GM18507 (cell line): ENCODE data around the gene HECTD1.
A peak's percentile ranks its signal among the peaks of the same experiment; 100 is the strongest.
"Not testable (repeated sequence)": the region's sequence is repeated elsewhere in the genome, so short reads cannot be mapped to it uniquely, and the experiment has no call there.

Experiments used
- DNase-seq: peaks from one replicate; pipeline ENCODE4 v3.0.0; 2011; ENCODE audit warnings: low read depth; ENCODE audit not compliant: insufficient read length; ENCODE audit errors: extremely low spot score
- FAIRE-seq: peaks from 2 replicates; lab custom pipeline; 2011; peaks lifted over from hg19 to GRCh38; lab: Jason Lieb, UNC

Gene HECTD1

DNA sequence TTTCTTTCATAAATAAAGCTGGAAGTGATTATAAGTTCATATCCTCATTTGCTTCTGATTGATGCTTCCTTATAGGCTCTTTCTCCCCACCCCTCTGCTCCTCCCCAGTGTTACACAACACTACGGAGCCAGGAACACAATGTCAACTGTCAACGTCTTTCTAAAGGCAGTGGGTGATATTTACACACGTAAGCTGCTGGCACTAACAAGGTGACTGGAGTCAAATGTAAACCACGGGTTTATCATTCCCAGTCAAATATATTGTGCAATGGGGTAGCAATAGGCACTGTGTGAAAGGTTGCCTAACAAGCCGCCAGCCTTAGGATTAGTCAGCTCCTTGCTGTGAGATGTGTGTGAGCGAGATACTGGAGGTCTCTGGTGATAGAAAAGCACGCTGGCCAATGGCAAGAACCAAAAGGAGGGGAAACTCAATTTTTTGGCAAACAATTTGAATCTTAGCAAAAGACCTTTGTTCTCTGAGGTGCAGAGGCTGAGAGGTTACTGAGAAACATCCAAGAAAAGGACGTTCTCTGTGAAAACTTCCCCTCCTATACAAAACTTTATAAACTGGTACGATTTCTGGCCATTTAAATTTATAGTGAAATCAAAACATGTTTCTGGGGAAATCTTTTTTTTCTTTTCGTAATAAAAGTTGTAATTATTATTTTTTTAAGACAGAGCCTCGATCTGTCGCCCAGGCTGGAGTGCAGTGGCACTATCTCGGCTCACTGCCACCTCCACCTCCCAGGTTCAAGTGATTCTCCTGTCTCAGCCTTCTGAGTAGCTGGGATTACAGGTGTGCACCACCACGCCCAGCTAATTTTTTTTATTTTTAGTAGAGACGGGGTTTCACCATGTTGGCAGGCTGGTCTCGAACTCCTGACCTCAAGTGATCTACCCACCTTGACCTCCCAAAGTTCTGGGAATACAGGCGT, 22.3 kb upstream of the HECTD1 start:
- DNase-seq, result no peak
- FAIRE-seq, result no peak

DNA sequence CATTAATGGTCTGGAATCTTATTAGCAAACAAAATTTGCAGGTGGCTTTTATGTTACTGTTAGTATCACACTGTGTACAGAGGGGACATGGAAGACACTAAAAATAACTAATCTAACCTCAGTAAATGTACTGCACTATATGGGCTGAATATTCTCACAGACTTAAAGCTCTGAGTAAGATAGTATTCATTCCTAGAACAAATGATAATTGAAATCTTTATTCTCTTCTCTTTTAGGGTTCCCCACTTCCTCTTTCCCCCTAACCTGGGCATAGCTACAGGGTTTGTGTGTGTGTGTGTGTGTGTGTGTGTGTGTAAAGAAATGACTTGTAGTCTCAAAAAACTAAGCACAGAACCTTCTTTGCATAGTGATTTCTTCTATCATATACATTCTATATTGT, 21.4 kb upstream of the HECTD1 start:
- DNase-seq (peak; percentile 23), FAIRE-seq (peak; percentile 42)

DNA sequence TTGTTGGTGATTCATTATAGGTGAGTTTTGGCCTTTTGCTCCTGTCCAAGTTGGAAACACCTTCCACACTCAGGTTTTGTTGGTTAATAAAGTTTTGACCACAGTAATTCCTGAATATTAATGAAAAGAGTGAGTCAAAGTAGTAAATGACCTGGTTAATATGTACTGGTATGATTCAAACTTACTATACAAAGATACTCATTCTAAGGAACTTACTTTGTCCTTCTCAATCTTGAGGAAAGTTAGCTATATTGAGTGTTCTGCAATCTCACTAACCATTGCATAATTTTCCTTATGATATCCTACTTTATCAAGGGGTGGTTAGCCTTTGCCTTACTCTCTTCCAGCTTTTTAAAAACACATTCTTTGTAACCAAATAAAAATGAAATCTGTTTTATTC, 20.9 kb upstream of the HECTD1 start:
- FAIRE-seq (no peak), DNase-seq (no peak)

DNA sequence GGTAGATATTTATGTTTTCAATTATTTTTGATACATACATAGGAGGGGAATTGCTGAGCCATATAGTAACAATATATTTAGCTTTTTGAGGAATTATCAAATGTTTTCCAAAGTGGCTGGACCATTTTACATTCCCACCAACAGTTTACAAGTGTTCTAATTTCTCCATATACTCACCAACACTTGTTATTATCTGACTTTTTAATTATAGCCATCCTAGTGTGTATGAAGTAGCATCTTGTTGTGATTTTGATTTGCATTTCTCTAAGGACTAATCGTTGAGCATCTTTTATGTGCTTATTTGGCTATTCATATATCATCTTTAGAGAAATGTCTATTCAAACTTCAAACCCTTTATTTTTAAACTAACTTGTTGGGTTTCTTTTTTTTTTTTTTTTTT, 17.2 kb upstream of the HECTD1 start:
- FAIRE-seq (no peak), DNase-seq (no peak)

DNA sequence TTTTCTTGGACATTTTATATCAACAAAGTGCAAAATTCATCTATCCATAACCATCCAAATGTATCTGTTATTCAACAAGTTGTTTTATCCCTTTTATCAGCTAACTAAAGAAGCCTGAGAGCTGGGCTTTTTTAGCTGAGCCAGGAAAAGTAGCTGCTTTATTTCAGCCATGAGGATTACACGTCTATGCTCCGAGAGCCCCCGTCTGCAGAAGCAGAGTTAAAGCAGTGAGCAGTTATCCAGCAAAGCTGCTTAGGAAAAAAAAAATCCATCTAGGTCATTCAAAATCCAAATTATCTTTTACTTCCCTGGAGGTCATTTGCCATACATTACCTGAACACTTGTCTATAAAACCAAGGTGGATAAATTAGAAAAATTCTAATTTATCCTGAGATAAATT, 15.7 kb upstream of the HECTD1 start:
- DNase-seq, result no peak
- FAIRE-seq, result no peak

DNA sequence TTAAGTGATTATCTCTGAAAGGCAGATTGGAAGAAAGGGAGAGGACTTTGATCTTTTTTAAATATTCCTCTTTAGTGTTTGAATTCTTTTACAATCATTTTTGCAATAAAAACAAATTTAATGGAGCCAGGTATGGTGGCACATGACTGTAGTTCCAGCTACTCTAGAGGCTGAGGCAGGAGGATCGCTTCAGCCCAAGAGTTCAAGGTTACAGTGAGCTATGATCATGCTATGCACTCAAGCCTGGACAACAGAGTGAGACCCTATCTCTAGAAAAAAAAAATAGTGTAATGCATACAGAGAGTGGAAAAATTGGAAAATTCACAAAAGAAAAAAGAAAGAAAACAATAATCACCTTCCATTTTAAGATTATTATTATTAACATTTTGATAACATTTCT, 15.2 kb upstream of the HECTD1 start:
- no peak for DNase-seq
- FAIRE-seq, result no peak

DNA sequence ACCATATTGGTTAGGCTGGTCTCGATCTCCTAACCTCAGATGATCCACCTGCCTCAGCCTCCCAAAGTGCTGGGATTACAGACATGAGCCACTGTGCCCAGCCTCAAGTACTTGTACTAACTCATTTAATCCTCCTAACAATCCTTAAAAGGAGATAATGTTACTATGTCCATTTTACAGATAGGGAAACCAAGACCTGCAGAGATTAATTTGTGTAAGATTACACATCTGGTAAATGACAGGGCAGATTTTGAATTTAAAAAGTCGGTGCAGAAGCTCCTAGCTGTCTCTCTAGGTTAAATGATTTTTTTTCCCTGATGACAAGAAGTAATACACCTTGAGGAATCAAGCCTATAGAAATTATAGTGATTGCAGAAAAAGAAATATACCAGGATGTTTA, 13.7 kb upstream of the HECTD1 start:
- DNase-seq, result no peak
- FAIRE-seq, result no peak

DNA sequence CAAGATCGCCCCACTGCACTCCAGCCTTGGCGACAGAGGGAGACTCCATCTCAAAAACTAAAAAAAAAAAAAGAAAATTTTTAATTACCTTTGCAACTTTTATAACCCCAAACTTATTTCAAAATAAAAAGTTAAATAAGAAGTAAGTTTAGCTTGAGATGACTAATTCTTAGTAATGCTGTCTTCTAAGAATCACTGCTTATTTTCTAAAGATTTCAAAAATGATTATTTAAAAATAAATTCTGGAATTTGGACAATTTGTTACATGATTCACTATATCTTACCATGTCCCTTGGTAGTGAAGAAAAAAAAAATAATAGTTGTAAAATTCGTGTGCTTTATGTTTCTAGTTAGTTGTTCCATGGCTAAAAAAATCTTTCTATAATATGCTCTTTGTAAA, 11.6 kb upstream of the HECTD1 start:
- no peak for FAIRE-seq
- no peak for DNase-seq

DNA sequence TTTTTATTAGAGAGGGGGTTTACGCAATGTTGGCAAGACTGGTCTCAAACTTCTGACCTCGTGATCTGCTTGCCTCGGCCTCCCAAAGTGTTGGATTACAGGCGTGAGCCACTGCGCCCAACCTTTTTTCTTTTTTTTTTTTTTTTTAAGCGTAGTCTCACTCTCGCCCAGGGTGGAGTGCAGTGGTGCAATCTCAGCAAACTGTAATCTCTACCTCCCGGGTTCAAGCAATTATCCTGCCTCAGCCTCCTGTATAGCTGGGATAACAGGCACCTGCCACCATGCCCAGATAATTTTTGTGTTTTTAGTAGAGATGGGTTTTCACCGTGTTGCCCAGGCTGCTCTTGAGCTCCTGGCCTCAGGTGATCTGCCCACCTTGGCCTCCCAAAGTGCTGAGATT, 8.8 kb upstream of the HECTD1 start:
- DNase-seq (no peak), FAIRE-seq (no peak)

DNA sequence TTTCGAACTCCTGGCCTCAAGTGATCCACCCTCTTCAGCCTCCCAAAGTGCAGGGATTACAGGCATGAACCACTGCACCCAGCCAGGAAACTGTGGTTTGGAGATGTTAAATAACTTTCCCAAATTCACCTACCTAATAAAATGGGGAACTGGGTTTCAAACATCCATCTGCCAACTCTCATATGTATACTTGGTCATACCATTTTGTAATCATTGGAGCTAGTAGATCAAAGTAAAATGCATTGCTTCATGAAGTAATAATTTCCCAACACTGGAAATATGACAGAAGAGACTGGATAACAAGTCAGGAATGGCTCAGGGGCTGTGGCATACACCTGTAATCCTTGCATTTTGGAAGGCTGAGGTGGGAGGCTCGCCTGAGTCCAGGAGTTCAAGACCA, 5.3 kb upstream of the HECTD1 start:
- FAIRE-seq, result no peak

DNA sequence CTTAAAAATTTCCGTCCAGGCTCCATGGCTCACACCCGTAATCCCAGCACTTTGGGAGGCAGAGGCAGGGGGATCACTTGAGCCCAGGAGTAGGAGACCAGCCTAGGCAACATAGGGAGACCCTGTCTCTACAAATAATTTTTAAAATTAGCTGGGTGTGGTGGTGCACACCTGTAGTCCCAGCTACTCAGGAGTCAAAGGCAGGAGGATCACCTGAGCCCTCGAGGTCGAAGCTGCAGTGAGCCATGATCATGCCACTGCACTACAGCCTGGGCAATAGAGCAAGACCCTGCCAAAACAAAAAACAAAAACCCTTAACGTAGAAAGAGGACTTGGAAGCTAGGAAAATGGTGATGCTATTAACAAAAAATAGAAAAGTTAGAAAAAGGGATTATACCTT, 2.0 kb upstream of the HECTD1 start:
- DNase-seq (no peak), FAIRE-seq (no peak)

More for the DNA sequence above, 5.3 kb upstream of the HECTD1 start:
- no peak for DNase-seq

DNA sequence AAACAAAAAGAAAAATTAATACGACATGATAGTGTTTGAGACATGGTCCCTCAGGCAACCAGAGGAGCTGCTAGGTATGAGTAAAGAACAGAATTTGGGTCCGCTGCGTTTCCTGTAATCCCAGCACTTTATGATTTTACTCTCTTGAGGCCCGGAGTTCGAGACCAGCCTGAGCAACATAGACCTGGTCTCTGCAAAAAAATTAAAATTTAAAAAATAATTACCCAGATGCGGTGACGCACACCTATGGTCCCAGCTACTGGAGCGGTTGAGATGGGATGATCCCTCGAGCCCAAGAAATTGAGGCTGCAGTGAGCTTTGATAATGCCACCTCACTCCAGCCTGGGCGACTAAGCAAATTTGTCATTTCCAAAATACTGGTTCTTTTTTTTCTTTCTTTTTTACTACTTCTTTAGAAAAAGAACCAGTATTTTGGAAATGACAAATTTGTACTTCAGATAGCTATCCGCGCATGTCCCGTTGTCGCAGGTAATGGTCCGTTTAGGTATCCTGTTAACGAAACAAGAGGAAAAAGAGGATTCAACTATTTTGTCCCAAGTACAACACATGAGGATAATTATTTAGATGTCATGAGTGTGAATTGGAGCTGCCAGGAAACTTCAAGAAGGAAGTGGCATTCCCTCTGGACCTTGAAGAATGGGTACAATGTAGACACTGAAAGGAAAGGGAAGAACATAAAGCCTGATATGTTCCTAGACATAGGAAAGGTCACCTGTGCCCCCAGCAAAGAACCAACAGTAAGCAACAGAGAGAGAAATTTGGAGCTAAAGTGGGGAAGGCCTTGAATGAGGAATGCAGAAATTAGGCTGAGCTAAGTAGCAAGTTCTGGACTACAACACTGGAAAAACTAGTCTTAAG, 1.2 kb upstream of the HECTD1 start:
- FAIRE-seq, result no peak
- peak; percentile 14 for DNase-seq

DNA sequence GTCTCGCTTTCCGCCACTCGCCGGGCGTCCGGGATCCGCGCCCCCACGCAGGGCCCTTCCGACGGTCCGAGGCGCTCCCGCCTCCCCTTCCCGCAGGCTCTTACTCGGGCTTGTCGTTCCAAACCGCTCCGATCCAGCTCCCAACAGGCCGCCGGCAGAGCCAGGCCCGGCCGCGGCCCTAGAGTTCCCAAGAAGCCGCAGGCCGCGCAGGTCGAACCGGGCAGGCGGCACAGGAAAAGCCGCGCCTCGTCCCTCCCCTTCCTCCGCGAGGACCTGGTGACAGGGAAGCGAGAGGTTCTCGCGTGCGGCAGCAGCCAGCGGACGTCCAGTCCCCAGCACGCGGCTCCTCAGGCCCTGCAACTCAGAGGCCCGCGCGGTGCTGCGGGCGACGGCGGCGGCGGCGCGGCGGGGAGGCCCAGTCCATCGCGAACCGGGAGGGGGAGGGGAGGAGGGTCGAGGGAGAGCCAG, 272 bp downstream of the HECTD1 start:
- FAIRE-seq (no peak), DNase-seq (no peak)

DNA sequence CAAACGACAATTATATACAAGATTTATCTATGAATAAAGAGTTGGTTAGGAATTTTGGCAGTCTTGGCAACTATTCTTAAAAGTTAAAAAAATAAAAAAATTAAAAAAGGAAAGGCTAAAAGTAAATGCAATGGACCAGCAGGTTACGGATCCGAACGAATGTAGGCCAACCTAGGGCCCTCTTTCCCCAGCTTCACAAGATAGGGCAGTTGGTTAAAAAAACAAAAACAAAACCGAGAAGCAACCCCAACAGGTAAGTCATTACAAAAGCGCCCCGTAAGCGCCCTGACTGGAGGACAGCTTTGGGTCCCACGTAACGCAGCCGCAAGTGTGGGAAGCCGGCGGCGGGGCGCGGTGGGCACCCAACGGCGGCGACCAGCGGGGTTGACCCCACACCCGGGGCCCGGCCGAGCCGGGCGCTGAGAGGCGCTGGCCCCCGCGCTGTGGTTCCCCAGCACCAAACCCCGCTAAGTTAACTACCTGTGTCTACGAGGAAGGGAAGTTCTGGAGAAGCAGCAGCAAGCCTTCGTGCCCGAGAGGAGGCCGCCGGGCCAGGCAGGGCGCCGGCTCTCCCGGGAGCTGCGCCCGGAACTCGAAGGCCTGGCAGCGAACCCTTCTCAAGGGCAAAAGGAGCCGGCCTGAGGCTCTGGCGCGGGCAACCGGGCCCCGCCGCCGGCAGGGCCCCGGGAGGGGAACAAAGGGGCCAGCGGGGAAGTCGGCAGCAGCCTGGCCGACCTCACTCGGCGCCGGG, 882 bp downstream of the HECTD1 start:
- FAIRE-seq, result no peak
- DNase-seq, result peak; percentile 9

DNA sequence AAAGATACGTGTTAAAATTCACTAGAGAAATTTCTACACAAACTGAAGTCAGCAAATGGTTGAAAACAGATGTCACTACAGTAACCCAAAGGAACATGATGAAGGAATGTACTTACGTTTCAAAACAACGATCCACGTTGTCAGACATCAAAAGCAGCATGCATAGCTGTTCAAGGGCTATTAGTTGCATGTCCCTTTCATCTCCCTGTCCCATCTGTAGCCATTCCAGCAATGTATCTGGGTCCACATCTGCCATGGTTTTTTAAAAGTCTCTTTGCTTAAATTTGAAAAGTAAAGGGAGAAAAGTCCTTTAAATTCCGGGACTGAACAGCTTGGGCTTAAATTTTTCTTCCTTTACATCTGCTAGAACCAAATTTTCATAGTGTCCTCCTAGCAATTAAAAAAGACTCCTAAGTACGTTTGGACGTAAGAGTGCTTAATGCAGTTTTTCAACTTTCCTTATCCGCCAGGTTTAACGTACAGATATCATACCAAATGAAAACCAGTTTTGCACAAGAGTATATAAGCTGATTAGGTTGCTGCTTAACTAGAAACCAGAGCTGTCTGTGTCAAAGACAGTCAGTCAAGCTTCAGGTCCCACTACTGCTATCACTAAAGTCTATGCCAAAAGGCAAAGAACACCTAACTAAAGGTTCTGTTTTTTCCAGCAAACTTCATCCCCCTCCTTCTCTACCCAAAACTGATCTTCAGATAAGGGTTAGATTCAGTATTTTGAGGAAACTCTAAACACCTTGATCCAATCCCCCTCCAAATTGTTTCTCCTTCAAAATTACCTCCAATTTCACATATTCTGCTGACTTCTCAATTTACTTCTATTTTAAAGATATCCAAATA, 1.7 kb downstream of the HECTD1 start:
- FAIRE-seq (no peak), DNase-seq (no peak)

DNA sequence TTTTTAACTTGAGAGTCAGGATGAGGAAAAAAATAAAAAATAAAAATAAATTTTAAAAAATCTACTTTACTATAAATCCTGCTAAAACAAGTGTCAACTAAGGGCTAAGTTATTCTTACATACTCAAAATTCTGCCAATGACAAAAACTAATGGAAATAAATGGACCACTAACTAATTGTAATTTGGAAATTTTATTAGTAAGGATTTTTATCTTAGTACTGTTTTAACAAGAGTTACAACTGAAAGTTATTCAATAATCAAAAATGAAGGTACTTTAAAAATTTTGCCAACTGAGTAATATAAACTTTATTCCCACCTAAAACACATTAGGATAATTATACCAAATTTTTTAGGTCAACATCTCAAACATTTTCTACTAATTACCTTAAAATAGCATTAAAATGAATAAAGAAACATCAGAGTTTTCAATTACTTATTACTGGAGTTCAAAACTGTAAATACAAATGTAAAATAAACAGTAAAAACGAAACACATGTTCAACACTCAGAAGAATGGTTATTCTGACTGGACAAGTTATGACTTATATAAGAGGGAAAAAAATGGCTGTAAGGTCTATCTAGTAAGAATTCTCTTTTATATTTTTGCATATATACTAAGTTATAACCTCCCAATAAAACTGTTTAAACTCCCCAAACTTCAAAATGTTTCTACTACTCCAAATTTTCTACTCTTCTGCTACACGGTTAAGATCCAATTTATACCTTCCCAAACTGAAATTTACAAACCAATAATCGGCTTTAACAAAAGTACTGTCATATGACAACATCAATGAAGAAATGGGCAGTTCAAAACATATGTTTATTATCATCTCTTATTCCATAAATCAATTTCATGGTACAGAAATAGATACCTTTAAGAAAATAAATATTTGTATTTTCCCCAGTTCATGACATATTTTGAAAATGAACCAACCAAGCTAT, 2.7 kb downstream of the HECTD1 start:
- FAIRE-seq (no peak), DNase-seq (no peak)

DNA sequence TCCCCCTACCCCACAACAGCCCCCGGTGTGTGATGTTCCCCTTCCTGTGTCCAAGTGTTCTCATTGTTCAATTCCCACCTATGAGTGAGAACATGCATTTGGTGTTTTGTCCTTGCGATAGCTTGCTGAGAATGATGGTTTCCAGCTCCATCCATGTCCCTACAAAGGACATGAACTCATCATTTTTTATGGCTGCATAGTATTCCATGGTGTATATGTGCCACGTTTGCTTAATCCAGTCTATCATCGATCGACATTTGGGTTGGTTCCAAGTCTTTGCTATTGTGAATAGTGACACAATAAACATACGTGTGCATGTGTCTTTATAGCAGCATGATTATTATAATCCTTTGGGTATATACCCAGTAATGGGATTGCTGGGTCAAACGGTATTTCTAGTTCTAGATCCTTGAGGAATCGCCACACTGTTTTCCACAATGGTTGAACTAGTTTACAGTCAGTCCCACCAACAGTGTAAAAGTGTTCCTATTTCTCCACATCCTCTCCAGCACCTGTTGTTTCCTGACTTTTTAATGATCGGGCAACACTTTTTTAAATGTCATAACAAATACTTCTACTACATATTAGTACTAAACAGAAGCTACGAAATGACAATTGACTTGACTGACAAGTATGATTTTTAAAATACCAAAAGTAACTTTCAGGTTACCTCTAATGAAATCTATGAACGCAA, 3.5 kb downstream of the HECTD1 start:
- FAIRE-seq, DNase-seq: not testable (repeated sequence)
